ENCODE data around the gene LMTK2. TPM values are rescaled to one million over a fixed set of nuclear protein-coding genes. Genes with fewer than 3 reads are reported as not detected.
"Not testable (repeated sequence)": the region's sequence is repeated elsewhere in the genome, so short reads cannot be mapped to it uniquely, and the experiment has no call there.

Gene LMTK2
- total RNA-seq, 1 experiment from 2014 or later: 8.4 TPM

DNA sequence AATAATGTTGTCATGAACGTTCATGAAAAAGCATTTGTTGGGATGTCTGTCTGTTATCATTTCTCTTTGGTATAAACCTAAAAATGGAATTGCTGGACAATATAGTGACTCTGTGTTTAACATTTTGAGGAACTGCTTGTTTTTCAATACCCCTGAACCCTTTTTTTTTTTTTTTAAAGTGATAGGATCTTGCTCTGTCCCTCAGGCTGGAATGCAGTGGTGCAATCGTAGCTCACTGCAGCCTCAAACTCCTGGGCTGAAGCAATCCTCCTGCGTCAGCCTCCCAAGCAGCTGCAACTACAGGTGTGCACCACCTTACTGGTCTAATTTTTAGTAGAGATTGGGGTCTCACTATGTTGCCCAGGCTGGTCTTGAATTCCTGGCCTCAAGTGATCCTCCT lies 15.1 kb upstream of the LMTK2 start:
- in situ Hi-C loops (cut with HindIII; ENCODE audit: low pct_unique_long_range_greater_than_20kb, low sequenced_read_pairs): no loop called here
- DNase-seq (ENCODE audit: low read depth, low spot score): no peak

DNA sequence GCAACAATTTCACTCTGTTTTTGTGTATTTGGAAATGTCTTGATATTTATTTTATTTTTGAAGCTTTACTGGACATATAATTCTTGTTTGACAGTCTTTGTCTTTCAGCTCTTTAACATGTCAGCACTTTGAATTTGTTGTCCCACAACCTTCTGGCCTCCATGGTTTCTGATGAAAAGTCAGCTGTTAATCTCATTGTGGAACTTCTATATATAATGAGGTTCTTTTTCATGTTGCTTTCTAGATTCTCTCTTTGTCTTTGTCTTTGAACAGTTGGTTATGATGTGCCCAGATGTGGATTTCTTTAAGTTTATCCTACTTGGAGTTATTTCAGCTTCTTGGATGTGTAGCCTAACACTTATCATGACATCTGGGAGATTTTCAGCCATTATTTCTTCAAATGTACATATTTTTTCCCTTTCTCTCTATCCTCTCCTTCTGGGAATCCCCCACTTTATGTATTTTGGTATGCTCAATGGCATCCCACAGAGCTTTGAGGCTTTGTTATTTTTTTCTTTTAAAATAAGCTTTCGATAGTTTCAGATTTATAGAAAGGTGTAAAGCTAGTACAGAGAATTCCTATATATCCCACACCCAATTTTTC lies 9.5 kb upstream of the LMTK2 start:
- in situ Hi-C loops (cut with HindIII; ENCODE audit: low pct_unique_long_range_greater_than_20kb, low sequenced_read_pairs): no loop called here
- DNase-seq (ENCODE audit: low read depth, low spot score): no peak

DNA sequence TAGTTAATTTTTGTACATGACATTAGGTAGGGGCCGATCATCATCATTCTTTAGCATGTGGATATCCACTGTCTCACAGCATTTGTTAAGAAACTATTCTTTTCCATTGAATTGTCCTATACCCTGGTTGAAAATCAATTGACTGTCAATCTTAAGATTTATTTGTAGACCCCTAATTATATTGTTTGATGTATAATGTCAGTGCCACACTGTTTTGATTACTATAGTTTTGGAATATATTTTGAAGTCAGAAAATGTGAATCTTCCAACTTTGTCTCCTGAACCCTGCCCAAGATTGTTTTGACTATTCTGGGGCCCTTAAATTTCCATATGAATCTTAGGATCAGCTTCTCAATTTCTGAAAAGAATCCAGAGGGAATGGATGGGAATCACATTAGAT lies 6.6 kb upstream of the LMTK2 start:
- no peak for DNase-seq (ENCODE audit: low read depth, low spot score)
- in situ Hi-C loops (cut with HindIII; ENCODE audit: low pct_unique_long_range_greater_than_20kb, low sequenced_read_pairs): no loop called here

DNA sequence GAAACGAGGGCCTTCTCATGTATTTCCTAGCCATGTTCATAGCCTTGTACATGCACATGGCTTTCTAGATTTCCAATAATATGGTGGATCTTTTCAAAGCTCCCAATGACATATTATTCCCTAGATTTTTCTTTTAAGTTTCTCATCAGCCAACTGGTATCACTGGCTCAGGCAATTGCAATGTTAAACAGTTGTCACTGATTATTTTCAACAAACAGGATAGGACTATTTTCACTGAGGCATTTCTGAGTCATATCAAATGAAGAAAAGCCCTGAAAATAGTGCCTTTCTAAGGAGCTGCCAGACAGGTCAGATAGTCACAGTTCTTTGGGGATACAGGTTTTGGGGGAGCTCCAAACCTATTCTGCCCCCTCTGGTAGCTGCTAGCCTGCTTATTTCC lies 4.5 kb upstream of the LMTK2 start:
- in situ Hi-C loops (cut with HindIII; ENCODE audit: low pct_unique_long_range_greater_than_20kb, low sequenced_read_pairs): no loop called here
- DNase-seq (ENCODE audit: low read depth, low spot score): no peak

DNA sequence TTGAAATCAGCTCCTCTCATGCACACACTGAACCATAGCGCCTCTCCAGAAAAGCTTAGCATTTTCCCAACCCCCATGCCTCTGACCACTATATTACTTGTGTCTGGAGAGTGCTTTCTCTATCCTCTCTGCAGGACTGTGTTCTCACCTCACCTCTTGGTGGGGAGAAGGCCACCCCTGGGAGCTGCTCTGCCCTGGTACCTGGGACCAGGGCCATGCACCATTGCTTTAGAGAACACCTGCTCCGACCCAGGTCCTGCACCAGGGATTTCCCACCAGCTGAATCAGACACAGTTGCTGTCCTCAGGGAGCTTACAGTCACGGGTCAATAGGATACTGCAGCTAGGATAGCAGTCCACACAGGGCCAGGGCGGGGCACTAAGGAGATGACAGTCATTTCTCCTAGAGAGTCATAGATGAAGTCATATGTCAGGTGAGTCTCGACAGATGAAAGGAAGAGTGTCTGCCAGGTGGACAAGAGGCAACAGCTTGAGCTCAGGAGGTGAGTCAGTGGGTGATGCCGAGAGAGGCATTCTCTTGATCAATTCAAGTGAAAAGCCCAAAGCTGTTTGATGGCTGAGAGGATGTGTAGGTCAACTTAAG lies 619 bp upstream of the LMTK2 start:
- in situ Hi-C loops (cut with HindIII; ENCODE audit: low pct_unique_long_range_greater_than_20kb, low sequenced_read_pairs): no loop called here

DNA sequence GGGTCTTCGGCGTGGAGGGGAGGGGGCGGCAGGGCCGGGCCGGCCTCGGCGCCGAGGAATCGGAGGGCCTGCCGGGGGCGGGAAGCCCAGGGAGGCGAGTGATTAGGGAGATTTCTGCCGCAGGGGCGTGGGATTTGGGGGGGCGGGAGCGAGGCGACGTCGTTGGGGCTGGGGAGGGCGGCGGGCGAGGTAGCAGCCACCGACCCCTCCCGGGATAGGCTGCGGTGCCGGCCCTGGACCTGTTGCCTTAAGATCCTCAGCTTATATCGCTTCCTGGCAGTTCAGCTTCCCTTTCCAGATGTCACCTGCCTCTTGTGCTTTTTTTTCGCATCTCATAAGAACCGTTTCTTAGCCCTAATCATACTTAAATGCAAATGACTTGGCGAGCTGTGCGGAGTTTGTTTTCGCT lies 655 bp downstream of the LMTK2 start:
- DNase-seq (ENCODE audit: low read depth, low spot score): no peak
- in situ Hi-C loops (cut with HindIII; ENCODE audit: low pct_unique_long_range_greater_than_20kb, low sequenced_read_pairs): no loop called here

More for the DNA sequence above, 619 bp upstream of the LMTK2 start:
- no peak for DNase-seq (ENCODE audit: low read depth, low spot score)

DNA sequence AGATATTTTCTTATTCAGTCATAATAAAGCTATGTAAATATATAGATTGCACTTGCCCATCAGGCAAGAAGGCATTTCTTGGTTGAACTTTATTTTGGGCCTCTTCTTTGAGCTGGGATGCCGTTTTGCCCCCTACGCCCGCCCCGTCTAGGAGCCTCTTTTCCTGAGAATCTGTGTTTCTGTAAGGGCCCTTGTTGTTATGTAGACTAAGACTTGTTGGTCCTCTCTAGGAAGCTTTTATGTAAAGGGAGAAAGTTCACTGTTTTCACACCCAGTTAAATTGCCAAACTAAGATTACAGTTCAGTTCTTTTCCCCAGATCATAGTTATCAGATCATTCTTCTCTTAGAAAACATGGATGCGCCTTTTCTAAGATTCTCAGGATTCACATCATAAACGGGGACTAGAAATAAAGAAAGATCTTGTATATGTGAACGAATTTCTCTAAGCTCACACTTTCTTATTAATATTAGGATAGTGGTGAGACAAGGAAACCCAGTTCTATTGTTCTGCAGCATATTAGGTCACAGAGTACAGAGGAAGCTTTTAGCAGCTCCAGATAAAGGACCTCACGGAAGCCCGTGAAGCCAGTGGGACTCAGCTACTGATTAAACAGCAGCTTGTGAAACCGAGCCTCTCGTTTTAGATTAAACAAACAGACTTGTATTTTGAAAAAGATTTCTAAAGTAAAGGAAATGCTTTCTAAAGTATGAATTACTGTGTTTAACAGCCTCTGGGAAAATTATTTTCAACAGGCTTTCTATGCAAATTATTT lies 3.8 kb downstream of the LMTK2 start:
- in situ Hi-C loops (cut with HindIII; ENCODE audit: low pct_unique_long_range_greater_than_20kb, low sequenced_read_pairs): no loop called here
- DNase-seq (ENCODE audit: low read depth, low spot score): no peak

DNA sequence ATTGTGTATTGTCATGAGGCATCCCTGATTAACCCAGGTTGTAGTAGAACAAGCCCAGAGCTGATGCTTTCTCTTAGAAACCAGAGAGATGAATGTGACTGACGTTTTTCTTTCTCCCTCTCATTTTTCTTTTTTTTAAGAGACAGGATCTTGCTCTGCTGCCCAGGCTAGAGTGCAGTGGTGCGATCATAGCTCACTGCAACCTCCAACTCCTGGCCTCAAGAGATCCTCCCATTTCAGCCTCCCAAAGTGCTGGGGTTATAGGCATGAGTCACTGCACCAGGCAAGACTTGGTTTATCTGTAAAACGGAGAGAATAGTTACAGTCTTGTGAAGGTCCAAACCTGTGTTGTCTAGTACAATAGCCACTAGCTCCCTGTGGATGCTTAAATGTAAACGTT lies 5.4 kb downstream of the LMTK2 start:
- in situ Hi-C loops (cut with HindIII; ENCODE audit: low pct_unique_long_range_greater_than_20kb, low sequenced_read_pairs): no loop called here
- DNase-seq (ENCODE audit: low read depth, low spot score): no peak

DNA sequence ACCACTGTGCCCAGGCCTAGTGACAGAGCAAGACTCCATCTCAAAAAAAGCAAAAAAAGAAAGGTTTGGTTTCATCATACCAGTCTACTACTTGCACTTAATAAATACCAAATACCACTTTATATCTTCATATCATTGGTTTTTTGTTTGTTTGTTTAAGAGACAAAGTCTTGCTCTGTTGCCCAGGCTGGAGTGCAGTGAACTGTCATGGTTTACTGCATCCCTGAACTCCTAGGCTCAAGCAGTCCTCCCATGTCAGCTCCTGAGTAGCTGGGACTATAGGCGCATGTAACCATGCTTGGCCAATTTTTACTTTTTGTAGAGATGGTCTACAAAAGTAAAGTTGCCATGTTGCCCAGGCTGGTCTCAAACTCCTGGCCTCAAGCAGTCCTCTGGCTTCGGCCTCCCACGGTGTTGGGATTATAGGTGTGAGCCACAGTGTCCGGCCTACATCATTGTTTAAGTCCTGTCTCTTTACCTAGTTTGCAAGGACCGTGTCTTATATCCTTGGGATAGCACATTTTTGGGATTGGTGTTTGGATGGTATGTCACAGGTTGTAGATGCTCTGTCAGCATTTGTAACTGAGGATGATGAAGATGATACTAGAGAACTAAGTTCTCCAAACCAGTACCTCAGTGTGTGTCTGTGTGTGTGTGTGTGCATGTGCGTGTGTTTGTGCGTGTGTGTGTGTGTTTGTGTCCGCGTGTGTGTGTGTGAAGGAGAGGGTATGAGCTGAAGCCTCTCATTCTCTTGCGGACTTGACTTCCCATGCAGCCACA lies 9.3 kb downstream of the LMTK2 start:
- in situ Hi-C loops (cut with HindIII; ENCODE audit: low pct_unique_long_range_greater_than_20kb, low sequenced_read_pairs): no loop called here

DNA sequence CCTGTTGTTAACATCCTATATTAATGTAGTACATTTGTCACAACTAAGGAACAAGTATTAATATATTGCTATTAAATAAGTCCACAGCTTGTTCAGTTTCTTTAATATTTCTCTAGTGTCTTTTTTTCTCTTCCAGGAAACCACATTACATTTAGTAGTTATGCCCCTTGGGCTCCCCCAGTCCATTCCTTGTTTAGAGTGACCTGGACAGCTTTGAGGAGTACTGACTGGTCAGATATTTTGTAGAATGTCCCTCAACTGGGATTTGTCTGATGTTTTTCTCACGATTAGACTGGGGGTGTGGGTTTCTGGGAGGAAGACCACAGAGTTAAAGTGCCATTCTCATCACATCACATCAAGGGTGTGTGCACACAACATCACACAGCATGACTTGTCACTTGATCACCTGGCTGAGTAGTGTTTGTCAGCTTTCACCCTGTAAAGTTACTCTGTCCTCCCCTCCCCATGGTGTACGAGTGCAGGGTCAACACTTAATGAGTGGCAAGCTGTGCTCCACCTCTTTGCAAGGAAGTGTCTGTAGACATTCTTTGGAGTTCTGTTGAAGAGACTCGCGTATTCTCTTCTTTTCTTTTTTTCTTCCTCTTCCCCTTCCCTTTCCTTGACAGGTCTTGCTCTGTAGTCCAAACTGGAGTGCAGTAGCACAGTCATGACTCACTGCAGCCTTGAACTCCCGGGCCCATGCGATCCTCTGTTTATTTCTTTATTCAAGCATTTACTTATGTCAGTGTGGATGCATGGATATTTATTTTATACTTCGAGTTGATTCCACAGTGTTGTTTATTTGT lies 10.2 kb downstream of the LMTK2 start:
- DNase-seq (ENCODE audit: low read depth, low spot score): no peak
- in situ Hi-C loops (cut with HindIII; ENCODE audit: low pct_unique_long_range_greater_than_20kb, low sequenced_read_pairs): no loop called here

More for the DNA sequence above, 9.3 kb downstream of the LMTK2 start:
- DNase-seq (ENCODE audit: low read depth, low spot score): no peak

DNA sequence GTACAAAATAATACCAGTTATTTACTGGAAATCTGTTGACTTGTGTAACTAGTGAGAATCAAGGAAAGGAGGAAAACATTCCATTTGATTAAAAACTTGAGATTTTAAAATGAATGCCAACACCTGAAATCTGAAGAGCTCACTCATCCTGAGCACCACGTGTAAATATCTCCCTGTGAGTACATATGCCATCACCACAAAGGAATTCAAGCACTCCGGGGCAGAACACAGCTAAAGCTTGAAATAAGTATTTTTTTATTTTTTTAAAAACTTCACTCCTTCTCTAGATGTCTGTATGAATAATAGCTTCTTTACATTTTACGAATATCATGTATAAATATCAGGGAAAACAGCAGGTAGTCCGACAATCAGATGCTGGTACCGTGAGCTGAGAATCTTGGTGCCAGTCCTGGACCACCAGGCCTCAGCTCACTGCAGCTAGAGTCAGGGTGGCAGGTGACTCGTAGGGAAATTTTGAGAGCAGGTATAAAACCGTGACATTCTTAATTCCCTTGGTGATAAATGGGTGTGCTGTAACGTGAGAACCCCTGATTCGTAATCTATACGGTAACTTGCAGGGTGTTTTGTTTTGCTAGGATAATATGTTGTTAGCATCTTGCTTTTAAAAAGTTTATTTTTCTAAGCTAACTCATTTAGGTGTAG lies 12.7 kb downstream of the LMTK2 start:
- no peak for DNase-seq (ENCODE audit: low read depth, low spot score)
- in situ Hi-C loops (cut with HindIII; ENCODE audit: low pct_unique_long_range_greater_than_20kb, low sequenced_read_pairs): no loop called here

DNA sequence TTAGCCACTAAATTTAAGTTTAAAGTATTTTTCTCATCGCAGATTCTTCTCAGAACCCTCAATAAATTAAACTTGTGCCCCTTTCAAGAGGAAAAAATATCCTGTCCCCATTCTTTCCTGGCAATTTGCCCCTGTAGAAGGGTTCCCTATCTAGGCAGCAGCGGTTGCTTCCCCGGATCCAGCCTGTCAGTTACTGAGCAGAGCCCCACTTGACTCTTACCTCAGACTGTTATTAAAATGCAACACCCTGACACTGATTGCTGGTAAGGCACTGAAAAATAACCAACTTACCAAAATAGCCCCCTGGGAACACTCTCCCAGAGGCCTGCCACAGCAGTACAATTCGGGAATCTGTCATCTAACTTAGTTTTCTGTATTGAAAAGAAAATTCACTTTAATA lies 13.9 kb downstream of the LMTK2 start:
- in situ Hi-C loops (cut with HindIII; ENCODE audit: low pct_unique_long_range_greater_than_20kb, low sequenced_read_pairs): no loop called here
- DNase-seq (ENCODE audit: low read depth, low spot score): no peak

DNA sequence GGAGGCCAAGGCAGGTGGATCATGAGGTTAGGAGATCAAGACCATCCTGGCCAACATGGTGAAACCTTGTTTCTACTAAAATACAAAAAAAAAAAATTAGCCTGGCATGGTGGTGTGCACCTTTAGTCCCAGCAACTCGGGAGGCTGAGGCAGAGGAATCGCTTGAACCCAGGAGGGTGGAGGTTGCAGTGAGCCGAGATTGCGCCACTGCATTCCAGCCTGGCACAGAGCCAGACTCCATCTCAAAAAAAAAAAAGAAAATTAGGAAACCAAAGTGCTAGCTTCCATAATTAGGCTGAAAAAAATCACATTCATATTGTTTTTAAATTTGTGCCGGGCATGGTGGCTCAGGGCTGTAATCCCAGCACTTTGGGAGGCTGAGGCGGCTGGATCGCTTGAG lies 14.7 kb downstream of the LMTK2 start:
- DNase-seq (ENCODE audit: low read depth, low spot score); in situ Hi-C loops (cut with HindIII; ENCODE audit: low pct_unique_long_range_greater_than_20kb, low sequenced_read_pairs): not testable (repeated sequence)

DNA sequence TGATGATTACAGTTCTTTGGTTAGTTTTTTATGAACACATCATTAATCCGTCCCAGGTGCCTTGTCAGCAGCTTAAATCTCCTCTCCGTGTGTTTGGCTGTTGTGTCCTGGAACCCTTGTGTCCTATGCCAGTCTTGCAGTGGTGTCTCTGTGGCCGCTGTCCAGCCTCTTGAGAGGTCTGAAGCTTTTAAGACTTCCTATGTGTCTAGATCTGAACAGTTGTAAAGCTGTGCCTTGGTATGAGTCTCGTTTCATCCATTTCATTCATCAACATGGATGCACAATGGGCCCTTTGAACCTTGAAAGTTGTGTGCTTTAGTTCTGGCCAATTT lies 16.7 kb downstream of the LMTK2 start:
- in situ Hi-C loops (cut with HindIII; ENCODE audit: low pct_unique_long_range_greater_than_20kb, low sequenced_read_pairs): no loop called here
- no peak for DNase-seq (ENCODE audit: low read depth, low spot score)

DNA sequence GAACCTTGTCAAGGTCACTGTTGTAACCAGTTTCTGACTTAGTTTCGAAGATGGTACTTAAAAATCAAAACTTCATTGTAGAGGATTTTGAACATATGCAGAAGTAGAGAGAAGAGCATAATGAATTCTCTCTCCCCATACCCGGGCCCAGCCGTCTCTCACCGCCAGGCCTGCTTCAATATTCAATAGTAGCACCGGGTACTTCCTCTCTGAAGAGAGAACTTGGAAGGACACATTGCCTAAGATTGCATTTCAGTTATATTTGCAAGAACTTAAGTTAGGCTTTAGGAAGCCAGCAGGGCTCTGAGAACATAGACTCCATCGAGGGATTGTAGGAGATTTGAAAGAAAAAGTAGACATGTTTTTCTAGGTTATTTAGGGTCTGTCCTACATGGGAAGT lies 19.1 kb downstream of the LMTK2 start:
- DNase-seq (ENCODE audit: low read depth, low spot score): no peak
- in situ Hi-C loops (cut with HindIII; ENCODE audit: low pct_unique_long_range_greater_than_20kb, low sequenced_read_pairs): no loop called here

DNA sequence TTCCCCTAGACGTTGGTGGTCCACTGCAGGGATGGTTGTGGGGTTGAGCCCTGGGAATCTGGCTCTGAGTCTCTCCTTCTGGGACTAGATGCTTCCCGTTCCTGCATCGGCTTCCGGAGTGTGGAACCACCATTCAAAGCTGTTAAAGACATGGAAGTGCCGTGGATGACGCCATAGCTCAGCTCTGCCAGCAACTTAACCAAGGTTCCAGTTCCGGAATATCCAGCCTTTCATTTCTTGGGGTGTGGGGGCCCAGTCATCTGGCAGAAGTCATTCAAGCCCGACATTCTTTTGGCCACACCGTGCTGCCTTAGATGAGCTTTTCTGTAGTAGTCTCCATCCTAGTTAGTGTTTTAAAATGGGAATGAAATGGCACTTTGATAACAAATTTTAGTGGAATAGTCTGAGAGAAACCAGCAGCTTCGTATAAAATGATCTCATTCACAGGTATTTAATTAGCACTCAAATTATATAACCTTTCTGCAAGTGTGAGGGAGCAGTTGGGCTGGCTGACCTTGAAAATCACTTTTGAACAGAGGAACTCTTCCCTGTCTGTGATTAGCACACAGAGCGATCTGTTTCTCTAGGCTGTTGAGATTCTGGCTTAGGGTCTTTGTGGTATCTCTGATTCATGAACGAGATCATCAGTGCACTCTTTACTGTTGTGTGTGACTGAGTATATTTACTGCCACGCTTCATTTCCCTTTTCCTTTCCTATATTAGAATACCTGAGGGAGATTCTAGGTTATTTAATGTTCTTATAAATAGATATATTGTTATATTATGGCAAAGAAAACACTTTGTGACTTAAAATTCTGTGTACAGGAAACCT lies 19.9 kb downstream of the LMTK2 start:
- in situ Hi-C loops (cut with HindIII; ENCODE audit: low pct_unique_long_range_greater_than_20kb, low sequenced_read_pairs): no loop called here
- DNase-seq (ENCODE audit: low read depth, low spot score): no peak

Measured in SK-MEL-5 (cell line).